Common myeloid progenitor, CD34-positive (primary cell): ENCODE results near the gene FRAT2.
"Not testable (repeated sequence)": the region's sequence is repeated elsewhere in the genome, so short reads cannot be mapped to it uniquely, and the experiment has no call there.

ENCODE experiments used
- CTCF ChIA-PET: fragments of 350-600 bp; sonication (Branson Sonifier 250); formaldehyde crosslinking; loops from one replicate; lab custom pipeline; 2021; ENCODE audit warnings: antibody characterized with exemption; lab: Charles Lee
- POLR2A ChIA-PET: fragments of 350-600 bp; sonication (Branson Sonifier 250); formaldehyde crosslinking; loops from one replicate; lab custom pipeline; 2021; ENCODE audit warnings: antibody characterized with exemption; lab: Charles Lee
- DNase-seq, 3 donors: peaks; one replicate each; pipeline versions ENCODE4 v3.0.0 to v3.0.0-alpha.2; 2013
- H3K27ac ChIP-seq, 2 experiments: 1 replicate in 1 of 2; 2 replicates in 1 of 2; pipeline ENCODE4 v1.7.0; 2013; ENCODE audit warnings: inconsistent platforms in 2 of 2, low read length in 2 of 2, mild to moderate bottlenecking in 2 of 2, low read depth in 1 of 2, moderate library complexity in 1 of 2; ENCODE audit not compliant: severe bottlenecking in 2 of 2, insufficient read depth in 1 of 2, poor library complexity in 1 of 2
- H3K27me3 ChIP-seq, 5 experiments: replicated peaks in 2 of 5; 1 replicate in 3 of 5; 2 replicates in 2 of 5; pipeline versions ENCODE4 v1.6.1 to v1.7.0; 2013; ENCODE audit warnings: low read length in 4 of 5, mild to moderate bottlenecking in 2 of 5, moderate library complexity in 2 of 5, inconsistent platforms in 1 of 5; ENCODE audit not compliant: insufficient read depth in 5 of 5, control insufficient read depth in 4 of 5
- H3K36me3 ChIP-seq, 4 experiments: 1 replicate in 2 of 4; 2 replicates in 2 of 4; pipeline versions ENCODE4 v1.6.1 to v1.7.0; 2013; ENCODE audit warnings: low read length in 3 of 4, control low read depth in 1 of 4, mild to moderate bottlenecking in 1 of 4; ENCODE audit not compliant: control insufficient read depth in 4 of 4, insufficient read depth in 4 of 4
- H3K4me1 ChIP-seq, 4 experiments: 1 replicate in 3 of 4; 2 replicates in 1 of 4; pipeline versions ENCODE4 v1.6.1 to v1.7.1; 2013; ENCODE audit warnings: low read length in 3 of 4, mild to moderate bottlenecking in 3 of 4, control low read depth in 1 of 4, inconsistent platforms in 1 of 4, moderate library complexity in 1 of 4; ENCODE audit not compliant: control insufficient read depth in 4 of 4, insufficient read depth in 4 of 4; ENCODE audit errors: control extremely low read depth in 1 of 4
- H3K4me3 ChIP-seq, 7 experiments: 1 replicate in 4 of 7; 2 replicates in 3 of 7; pipeline versions ENCODE4 v1.5.1 to v1.7.0; 2013; ENCODE audit warnings: mild to moderate bottlenecking in 7 of 7, low read length in 6 of 7, moderate library complexity in 6 of 7, inconsistent platforms in 2 of 7, low read depth in 2 of 7, control low read depth in 1 of 7; ENCODE audit not compliant: insufficient read depth in 4 of 7, control insufficient read depth in 1 of 7; ENCODE audit errors: extremely low read depth in 1 of 7
- H3K9me3 ChIP-seq, 5 experiments: 1 replicate in 4 of 5; 2 replicates in 1 of 5; pipeline versions ENCODE4 v1.6.1 to v1.7.1; 2013; ENCODE audit warnings: low read length in 4 of 5, mild to moderate bottlenecking in 2 of 5, inconsistent platforms in 1 of 5, low read depth in 1 of 5, moderate library complexity in 1 of 5; ENCODE audit not compliant: control insufficient read depth in 4 of 5, insufficient read depth in 2 of 5; ENCODE audit errors: control extremely low read depth in 1 of 5
- WGBS: methylation state at CpG from one replicate; pipeline ENCODE4 v1.1.5; 2013; ENCODE audit not compliant: insufficient coverage; 5-methylcytosine and 5-hydroxymethylcytosine counted together

Gene FRAT2

GRCh38 chr10:97298223-97298571 lies 36.3 kb downstream of the FRAT2 start:
- no peak for DNase-seq
- no peaks in the 10 kb centered on the region for H3K9me3 ChIP-seq
- H3K27ac ChIP-seq: no peak overlapping the region
- ChIA-PET CTCF (no interaction called here), POLR2A (no interaction called here)
- H3K4me1 ChIP-seq: no peaks in the 10 kb centered on the region
- H3K36me3 ChIP-seq: no peaks in the 10 kb centered on the region
- no peak overlapping the region for H3K4me3 ChIP-seq
- H3K27me3 ChIP-seq: no peaks in the 10 kb centered on the region
- whole genome bisulfite sequencing: no CpG with 5 or more reads among the region's 3 CpGs

DNA sequence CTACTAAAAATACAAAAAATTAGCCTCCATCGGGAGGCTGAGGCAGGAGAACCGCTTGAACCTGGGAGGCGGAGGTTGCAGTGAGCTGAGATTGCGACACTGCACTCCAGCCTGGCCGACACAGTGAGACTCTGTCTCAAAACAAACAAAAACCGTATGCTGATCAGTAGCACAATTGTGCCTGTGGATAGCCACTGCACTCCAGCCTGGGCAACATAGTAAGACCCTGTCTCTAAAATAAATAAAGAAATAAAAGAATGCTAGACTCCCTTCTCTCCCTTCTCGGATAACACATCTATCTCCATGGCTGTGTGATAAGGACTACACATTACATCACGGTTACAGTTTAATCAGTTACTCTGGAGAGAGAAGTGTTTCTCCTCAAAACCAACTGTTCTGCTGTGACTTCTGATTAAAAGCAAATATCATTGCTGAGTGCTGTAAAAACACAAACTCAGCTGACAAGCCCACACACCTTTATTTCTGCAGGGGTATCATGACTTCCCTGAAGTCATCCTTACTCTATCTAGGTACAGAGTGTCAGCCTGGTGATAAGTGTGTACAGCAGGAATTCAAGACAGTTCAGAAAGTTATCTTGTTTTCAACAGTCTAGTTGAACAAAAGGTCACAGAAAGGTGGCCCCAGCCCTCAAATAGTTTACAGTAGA lies 36.8 kb downstream of the FRAT2 start:
- Histone ChIP-seq H3K36me3 (no peaks in the 10 kb centered on the region), H3K27ac (no peak overlapping the region), H3K4me1 (no peaks in the 10 kb centered on the region), H3K4me3 (no peak overlapping the region), H3K27me3 (no peaks in the 10 kb centered on the region), H3K9me3 (no peaks in the 10 kb centered on the region)
- 95% methylated on average over 8 of the region's 8 CpGs for WGBS
- POLR2A ChIA-PET: no interaction called here
- DNase-seq: peak in 1 of 3 donors; percentile 38
- CTCF ChIA-PET: no interaction called here

DNA sequence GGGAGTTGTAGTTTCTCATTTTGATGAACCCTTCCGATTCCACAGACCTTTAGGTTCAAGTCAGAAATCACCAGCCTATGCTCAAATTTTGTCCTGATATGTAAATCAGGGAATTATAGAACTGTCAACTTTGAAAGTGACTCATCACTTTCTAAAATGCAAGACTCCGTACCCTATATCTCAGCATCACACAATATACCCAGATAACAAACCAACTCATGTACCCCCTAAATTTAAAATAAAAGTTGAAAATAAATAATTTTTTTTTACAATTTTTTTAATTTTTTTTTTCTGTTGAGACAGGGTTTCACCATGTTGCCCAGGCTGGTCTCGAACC lies 41.7 kb downstream of the FRAT2 start:
- CTCF ChIA-PET: interaction anchor here (1.4 to 1.5 kb wide), 2 partner anchors 18 to 27 kb away, joined by 3 to 7 read pairs; partner anchors contain the start of gene FRAT1

DNA sequence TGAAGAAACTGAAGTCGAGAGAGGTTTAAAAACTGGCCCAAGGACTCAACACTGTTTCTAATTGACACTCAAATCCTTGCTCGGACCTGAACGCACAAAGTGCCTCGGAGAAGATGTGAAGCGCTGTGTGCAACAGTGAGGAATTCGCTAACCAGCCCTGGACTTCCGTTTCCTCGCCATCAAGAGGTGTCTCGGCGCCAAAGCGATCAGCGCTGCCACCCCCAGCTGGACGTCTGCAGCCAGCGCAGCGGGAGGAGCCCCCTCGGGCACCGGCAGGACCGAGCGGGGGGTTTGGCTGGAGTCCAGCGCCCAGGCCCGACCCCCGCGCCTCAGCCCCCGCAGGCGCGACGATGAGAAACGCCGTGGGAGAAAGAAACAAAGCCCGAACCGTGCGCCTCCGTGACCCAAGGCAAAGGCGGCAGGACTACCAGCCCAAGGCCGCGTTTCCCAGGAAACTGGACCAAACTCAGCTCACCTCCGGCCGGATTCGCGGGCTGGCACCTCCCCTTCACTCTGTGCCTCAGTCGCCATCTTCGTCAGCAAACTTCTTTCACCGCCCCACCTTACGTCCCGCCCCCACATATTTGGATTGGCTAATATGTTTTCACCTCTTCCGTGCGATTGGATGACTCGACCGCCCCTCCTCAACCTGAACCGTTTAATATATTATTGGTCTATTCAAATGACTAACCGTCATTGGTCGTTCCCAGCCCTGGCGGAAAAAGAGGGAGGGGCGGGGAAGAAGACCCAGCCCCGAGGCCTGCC lies 42.2 kb downstream of the FRAT2 start, which contains the start of gene ARHGAP19:
ARHGAP19 (minus strand) TSS at position 541 of the 765 bp plus-strand sequence; CDS start at position 531, 10 bp downstream.
- peaks cover 5 to 9% (median 7%) of the 10 kb centered on the region in 4 experiments for H3K4me1 ChIP-seq
- H3K36me3 ChIP-seq: peaks cover 0 to 3% (median 2%) of the 10 kb centered on the region in 4 experiments
- ChIA-PET POLR2A (interaction anchor here (1.0 kb wide), 1 partner anchor 42 kb away, joined by 5 read pairs; the partner anchor contains the start of gene FRAT2), CTCF (interaction anchor here (0.7 to 1.5 kb wide), 5 partner anchors 13 to 39 kb away, joined by 3 to 7 read pairs (median 3); partner anchors contain the start of gene FRAT1)
- H3K27ac ChIP-seq: peak within 1 kb of the TSS; percentile 58 to 89
- 0% methylated on average over 50 of the region's 55 CpGs for WGBS
- H3K27me3 ChIP-seq: no peaks in the 10 kb centered on the region
- no peaks in the 10 kb centered on the region for H3K9me3 ChIP-seq
- peak; percentile 97 to 99 (median 99) for DNase-seq
- peak within 1 kb of the TSS; percentile 55 to 99 (median 93) for H3K4me3 ChIP-seq

More for the DNA sequence above, 41.7 kb downstream of the FRAT2 start:
- no peak overlapping the region for H3K27ac ChIP-seq
- POLR2A ChIA-PET: no interaction called here
- peaks cover 5 to 9% (median 7%) of the 10 kb centered on the region in 4 experiments for H3K4me1 ChIP-seq
- no peak for DNase-seq
- H3K9me3 ChIP-seq: no peaks in the 10 kb centered on the region
- WGBS: 0% methylated on average over 1 of the region's 3 CpGs
- H3K36me3 ChIP-seq: no peaks in the 10 kb centered on the region
- H3K4me3 ChIP-seq: peak overlapping the region in 4 of 7 experiments; percentile 93 to 99 (median 95)
- H3K27me3 ChIP-seq: no peaks in the 10 kb centered on the region

- 70% methylated on average over 24 of the region's 25 CpGs for WGBS
- Histone ChIP-seq H3K27ac (peak overlapping the region; percentile 58 to 89), H3K4me3 (peak overlapping the region; percentile 55 to 99 (median 93)), H3K27me3 (no peaks in the 10 kb centered on the region), H3K9me3 (no peaks in the 10 kb centered on the region), H3K36me3 (peaks cover 0 to 8% (median 6%) of the 10 kb centered on the region in 4 experiments), H3K4me1 (peaks cover 5 to 9% (median 7%) of the 10 kb centered on the region in 4 experiments)
- POLR2A ChIA-PET: interaction anchor here (0.6 to 1.0 kb wide), 2 partner anchors 42 to 285 kb away, joined by 3 to 5 read pairs; partner anchors contain the start of gene FRAT2
- CTCF ChIA-PET: interaction anchor here (0.7 to 1.5 kb wide), 4 partner anchors 12 to 40 kb away, joined by 3 to 7 read pairs (median 4); partner anchors contain the start of gene FRAT1
- DNase-seq: no peak
Observed at GRCh38 chr10:97291357-97292096, 43.0 kb downstream of the FRAT2 start.

GRCh38 chr10:97290576-97291356 lies 43.8 kb downstream of the FRAT2 start:
- Histone ChIP-seq H3K4me3 (peak overlapping the region in 1 of 7 experiments; percentile 94), H3K36me3 (peaks cover 0 to 10% (median 7%) of the 10 kb centered on the region in 4 experiments)
- H3K4me1 ChIP-seq, H3K27ac ChIP-seq, H3K27me3 ChIP-seq, CTCF ChIA-PET, DNase-seq, POLR2A ChIA-PET, H3K9me3 ChIP-seq: not testable (repeated sequence)
- WGBS: 98% methylated on average over 14 of the region's 17 CpGs
